HepG2 (cell line): ENCODE measurements around the gene ZNHIT1. TPM values are rescaled to one million over a fixed set of nuclear protein-coding genes. Genes with fewer than 3 reads are reported as not detected.
A peak's percentile ranks its signal among the peaks of the same experiment; 100 is the strongest.

Source experiments
- EED ChIP-seq: sonication (generic); formaldehyde crosslinking; IDR thresholded peaks from 2 replicates; pipeline ENCODE4 v1.5.0; 2020; ENCODE audit warnings: mild to moderate bottlenecking, missing genetic modification reagents
- FOSL2 ChIP-seq: sonication (generic); formaldehyde crosslinking; IDR thresholded peaks from 2 replicates; pipeline ENCODE4 v1.4.0; 2020; ENCODE audit warnings: missing genetic modification reagents
- GABPB1 ChIP-seq: IDR thresholded peaks from 2 replicates; pipeline ENCODE4 v1.6.1; 2016; ENCODE audit warnings: mild to moderate bottlenecking, missing genetic modification reagents, moderate library complexity, missing compliant biosample characterization
- KAT2B ChIP-seq: fragments of 150-350 bp; IDR thresholded peaks from 2 replicates; pipeline ENCODE4 v1.6.1; 2014; ENCODE audit warnings: low read depth, low read length, borderline replicate concordance
- RBAK ChIP-seq: sonication (generic); formaldehyde crosslinking; IDR thresholded peaks from 2 replicates; pipeline ENCODE4 v1.5.1; 2020; ENCODE audit warnings: mild to moderate bottlenecking, missing genetic modification reagents
- SPEN ChIP-seq: sonication (generic); formaldehyde crosslinking; IDR thresholded peaks from 2 replicates; pipeline ENCODE4 v1.5.1; 2020; ENCODE audit warnings: low read depth, mild to moderate bottlenecking, missing genetic modification reagents
- SRY ChIP-seq: sonication (generic); formaldehyde crosslinking; IDR thresholded peaks from 2 replicates; pipeline ENCODE4 v1.8.0; 2022; ENCODE audit warnings: mild to moderate bottlenecking, missing genetic modification reagents
- ZBTB38 ChIP-seq: sonication (generic); formaldehyde crosslinking; IDR thresholded peaks from 2 replicates; pipeline ENCODE4 v1.5.1; 2020; ENCODE audit warnings: mild to moderate bottlenecking, missing genetic modification reagents
- ZNF24 ChIP-seq: fragments of 450-650 bp; IDR thresholded peaks from 2 replicates; pipeline ENCODE4 v1.6.1; 2017; ENCODE audit warnings: antibody characterized with exemption, mild to moderate bottlenecking
- ZNF292 ChIP-seq: sonication (generic); formaldehyde crosslinking; IDR thresholded peaks from 2 replicates; pipeline ENCODE4 v1.8.1; 2022; ENCODE audit warnings: mild to moderate bottlenecking, low read depth, missing genetic modification reagents, borderline replicate concordance
- ZNF552 ChIP-seq: sonication (generic); formaldehyde crosslinking; IDR thresholded peaks from 2 replicates; pipeline ENCODE4 v1.9.0; 2022; ENCODE audit warnings: missing genetic modification reagents, mild to moderate bottlenecking, borderline replicate concordance
- ZNF619 ChIP-seq: sonication (generic); formaldehyde crosslinking; IDR thresholded peaks from 2 replicates; pipeline ENCODE4 v1.4.0; 2020; ENCODE audit warnings: mild to moderate bottlenecking, missing genetic modification reagents
- polyA plus RNA-seq, 8 experiments: library from polyadenylated mRNA; depleted of rRNA in 3 of 8; stranded (reverse) in 7 of 8; unstranded in 1 of 8; fragments of >200 nt; fragmentation: Illumina TruSeq in 4 of 8; extraction: Trizol in 4 of 8; gene quantifications; 2 replicates each; pipeline versions ENCODE4 v1.2.1 to v1.2.3, GENCODE V29; 2011 to 2016; ENCODE audit warnings: low read depth in 4 of 8, missing spikeins in 1 of 8, mixed read lengths in 1 of 8; ENCODE audit not compliant: insufficient read depth in 1 of 8
- total RNA-seq, 5 experiments: library from RNA; depleted of rRNA; stranded (reverse); fragments of >200 nt; fragmentation: Illumina TruSeq; extraction: Trizol; gene quantifications; 2 replicates each; pipeline ENCODE4 v1.2.3, GENCODE V29; 2016; ENCODE audit warnings: low read depth in 1 of 5
- TF ChIP-seq, protein P1 (sequence below): sonication (generic); formaldehyde crosslinking; IDR thresholded peaks from 2 replicates; pipeline ENCODE4 v1.4.0; 2020; ENCODE audit warnings: missing genetic modification reagents
- TF ChIP-seq, protein P2 (sequence below): sonication (generic); formaldehyde crosslinking; IDR thresholded peaks from 2 replicates; pipeline ENCODE4 v1.4.0; 2020; ENCODE audit warnings: missing genetic modification reagents, borderline replicate concordance
- TF ChIP-seq, protein P3 (sequence below): sonication (generic); formaldehyde crosslinking; IDR thresholded peaks from 2 replicates; pipeline ENCODE4 v1.4.0; 2020; ENCODE audit warnings: low read depth, mild to moderate bottlenecking, missing genetic modification reagents
- TF ChIP-seq, protein P4 (sequence below): sonication (generic); formaldehyde crosslinking; IDR thresholded peaks from 2 replicates; pipeline ENCODE4 v1.8.0; 2022; ENCODE audit warnings: mild to moderate bottlenecking, missing genetic modification reagents
- TF ChIP-seq, protein P5 (sequence below): sonication (generic); formaldehyde crosslinking; IDR thresholded peaks from 2 replicates; pipeline ENCODE4 v1.5.1; 2020; ENCODE audit warnings: mild to moderate bottlenecking, missing genetic modification reagents, moderate library complexity

ZNHIT1 gene
- total and polyA plus RNA-seq, 2 of the 13 experiments (the other 11 are each of a cell fraction or from before 2014, with no cell fraction given), result 32.5 to 64.5 TPM

DNA sequence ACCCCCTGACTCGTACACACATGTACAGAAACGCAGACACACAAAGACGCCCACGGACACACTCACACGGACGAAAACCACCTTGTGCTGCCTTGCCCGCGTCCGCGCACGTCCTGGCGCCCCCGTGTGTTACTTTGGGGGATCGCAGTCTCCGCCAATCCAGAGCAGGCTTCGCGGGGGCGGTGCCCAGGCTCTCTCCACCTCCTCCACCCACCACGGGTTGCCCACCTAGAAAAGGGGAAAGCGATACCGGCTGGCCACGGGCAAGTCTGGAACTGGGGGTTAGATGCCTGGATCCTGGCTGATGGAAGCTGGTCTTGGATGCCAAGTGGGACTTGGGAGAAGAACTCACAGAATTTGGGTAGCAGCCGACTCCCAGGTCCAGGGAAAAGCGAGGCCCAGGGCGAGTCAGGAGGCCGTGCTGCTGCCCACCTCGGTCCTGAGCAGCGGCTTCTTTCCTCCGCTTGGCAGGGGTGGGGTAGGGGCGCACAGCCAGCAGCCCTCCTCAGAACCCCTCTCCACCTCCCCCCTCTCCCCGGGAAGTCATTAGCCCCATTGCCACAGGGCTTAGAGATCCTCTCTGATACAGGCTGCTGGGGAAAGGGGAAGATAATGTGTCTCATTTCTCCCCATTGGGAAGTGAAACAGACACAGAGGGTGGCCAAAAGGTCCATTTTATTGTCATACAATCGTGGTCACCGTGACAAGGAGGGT lies 48.0 kb upstream of the ZNHIT1 start (continued):
- TF ChIP-seq ZNF292 (CRISPR knock-in tag) (no peak), ZNF552 (CRISPR knock-in tag) (no peak), SPEN (CRISPR knock-in tag) (no peak), SRY (no peak), ZNF619 (CRISPR knock-in tag) (no peak), GABPB1 (CRISPR knock-in tag) (0 out of 2 replicates have a peak, but pooled peaks have one; percentile 14), ZBTB38 (no peak), ZNF24 (no peak), EED (CRISPR knock-in tag) (no peak), KAT2B (no peak), FOSL2 (peak; percentile 7; the same call in 1 of the 2 replicates), RBAK (no peak)
- TF ChIP-seq, protein P1, sequence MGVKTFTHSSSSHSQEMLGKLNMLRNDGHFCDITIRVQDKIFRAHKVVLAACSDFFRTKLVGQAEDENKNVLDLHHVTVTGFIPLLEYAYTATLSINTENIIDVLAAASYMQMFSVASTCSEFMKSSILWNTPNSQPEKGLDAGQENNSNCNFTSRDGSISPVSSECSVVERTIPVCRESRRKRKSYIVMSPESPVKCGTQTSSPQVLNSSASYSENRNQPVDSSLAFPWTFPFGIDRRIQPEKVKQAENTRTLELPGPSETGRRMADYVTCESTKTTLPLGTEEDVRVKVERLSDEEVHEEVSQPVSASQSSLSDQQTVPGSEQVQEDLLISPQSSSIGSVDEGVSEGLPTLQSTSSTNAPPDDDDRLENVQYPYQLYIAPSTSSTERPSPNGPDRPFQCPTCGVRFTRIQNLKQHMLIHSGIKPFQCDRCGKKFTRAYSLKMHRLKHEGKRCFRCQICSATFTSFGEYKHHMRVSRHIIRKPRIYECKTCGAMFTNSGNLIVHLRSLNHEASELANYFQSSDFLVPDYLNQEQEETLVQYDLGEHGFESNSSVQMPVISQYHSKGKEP (CRISPR knock-in tag), result no peak
- TF ChIP-seq, protein P2, sequence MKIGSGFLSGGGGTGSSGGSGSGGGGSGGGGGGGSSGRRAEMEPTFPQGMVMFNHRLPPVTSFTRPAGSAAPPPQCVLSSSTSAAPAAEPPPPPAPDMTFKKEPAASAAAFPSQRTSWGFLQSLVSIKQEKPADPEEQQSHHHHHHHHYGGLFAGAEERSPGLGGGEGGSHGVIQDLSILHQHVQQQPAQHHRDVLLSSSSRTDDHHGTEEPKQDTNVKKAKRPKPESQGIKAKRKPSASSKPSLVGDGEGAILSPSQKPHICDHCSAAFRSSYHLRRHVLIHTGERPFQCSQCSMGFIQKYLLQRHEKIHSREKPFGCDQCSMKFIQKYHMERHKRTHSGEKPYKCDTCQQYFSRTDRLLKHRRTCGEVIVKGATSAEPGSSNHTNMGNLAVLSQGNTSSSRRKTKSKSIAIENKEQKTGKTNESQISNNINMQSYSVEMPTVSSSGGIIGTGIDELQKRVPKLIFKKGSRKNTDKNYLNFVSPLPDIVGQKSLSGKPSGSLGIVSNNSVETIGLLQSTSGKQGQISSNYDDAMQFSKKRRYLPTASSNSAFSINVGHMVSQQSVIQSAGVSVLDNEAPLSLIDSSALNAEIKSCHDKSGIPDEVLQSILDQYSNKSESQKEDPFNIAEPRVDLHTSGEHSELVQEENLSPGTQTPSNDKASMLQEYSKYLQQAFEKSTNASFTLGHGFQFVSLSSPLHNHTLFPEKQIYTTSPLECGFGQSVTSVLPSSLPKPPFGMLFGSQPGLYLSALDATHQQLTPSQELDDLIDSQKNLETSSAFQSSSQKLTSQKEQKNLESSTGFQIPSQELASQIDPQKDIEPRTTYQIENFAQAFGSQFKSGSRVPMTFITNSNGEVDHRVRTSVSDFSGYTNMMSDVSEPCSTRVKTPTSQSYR (CRISPR knock-in tag), result no peak
- TF ChIP-seq, protein P3, sequence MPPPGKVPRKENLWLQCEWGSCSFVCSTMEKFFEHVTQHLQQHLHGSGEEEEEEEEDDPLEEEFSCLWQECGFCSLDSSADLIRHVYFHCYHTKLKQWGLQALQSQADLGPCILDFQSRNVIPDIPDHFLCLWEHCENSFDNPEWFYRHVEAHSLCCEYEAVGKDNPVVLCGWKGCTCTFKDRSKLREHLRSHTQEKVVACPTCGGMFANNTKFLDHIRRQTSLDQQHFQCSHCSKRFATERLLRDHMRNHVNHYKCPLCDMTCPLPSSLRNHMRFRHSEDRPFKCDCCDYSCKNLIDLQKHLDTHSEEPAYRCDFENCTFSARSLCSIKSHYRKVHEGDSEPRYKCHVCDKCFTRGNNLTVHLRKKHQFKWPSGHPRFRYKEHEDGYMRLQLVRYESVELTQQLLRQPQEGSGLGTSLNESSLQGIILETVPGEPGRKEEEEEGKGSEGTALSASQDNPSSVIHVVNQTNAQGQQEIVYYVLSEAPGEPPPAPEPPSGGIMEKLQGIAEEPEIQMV (CRISPR knock-in tag), result peak; percentile 72; the same call in 1 of the 2 replicates
- TF ChIP-seq, protein P4, sequence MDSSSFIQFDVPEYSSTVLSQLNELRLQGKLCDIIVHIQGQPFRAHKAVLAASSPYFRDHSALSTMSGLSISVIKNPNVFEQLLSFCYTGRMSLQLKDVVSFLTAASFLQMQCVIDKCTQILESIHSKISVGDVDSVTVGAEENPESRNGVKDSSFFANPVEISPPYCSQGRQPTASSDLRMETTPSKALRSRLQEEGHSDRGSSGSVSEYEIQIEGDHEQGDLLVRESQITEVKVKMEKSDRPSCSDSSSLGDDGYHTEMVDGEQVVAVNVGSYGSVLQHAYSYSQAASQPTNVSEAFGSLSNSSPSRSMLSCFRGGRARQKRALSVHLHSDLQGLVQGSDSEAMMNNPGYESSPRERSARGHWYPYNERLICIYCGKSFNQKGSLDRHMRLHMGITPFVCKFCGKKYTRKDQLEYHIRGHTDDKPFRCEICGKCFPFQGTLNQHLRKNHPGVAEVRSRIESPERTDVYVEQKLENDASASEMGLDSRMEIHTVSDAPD (CRISPR knock-in tag), result no peak
- TF ChIP-seq, protein P5, sequence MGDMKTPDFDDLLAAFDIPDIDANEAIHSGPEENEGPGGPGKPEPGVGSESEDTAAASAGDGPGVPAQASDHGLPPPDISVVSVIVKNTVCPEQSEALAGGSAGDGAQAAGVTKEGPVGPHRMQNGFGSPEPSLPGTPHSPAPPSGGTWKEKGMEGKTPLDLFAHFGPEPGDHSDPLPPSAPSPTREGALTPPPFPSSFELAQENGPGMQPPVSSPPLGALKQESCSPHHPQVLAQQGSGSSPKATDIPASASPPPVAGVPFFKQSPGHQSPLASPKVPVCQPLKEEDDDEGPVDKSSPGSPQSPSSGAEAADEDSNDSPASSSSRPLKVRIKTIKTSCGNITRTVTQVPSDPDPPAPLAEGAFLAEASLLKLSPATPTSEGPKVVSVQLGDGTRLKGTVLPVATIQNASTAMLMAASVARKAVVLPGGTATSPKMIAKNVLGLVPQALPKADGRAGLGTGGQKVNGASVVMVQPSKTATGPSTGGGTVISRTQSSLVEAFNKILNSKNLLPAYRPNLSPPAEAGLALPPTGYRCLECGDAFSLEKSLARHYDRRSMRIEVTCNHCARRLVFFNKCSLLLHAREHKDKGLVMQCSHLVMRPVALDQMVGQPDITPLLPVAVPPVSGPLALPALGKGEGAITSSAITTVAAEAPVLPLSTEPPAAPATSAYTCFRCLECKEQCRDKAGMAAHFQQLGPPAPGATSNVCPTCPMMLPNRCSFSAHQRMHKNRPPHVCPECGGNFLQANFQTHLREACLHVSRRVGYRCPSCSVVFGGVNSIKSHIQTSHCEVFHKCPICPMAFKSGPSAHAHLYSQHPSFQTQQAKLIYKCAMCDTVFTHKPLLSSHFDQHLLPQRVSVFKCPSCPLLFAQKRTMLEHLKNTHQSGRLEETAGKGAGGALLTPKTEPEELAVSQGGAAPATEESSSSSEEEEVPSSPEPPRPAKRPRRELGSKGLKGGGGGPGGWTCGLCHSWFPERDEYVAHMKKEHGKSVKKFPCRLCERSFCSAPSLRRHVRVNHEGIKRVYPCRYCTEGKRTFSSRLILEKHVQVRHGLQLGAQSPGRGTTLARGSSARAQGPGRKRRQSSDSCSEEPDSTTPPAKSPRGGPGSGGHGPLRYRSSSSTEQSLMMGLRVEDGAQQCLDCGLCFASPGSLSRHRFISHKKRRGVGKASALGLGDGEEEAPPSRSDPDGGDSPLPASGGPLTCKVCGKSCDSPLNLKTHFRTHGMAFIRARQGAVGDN (CRISPR knock-in tag), result peak; percentile 46
